Hindlimb muscle (tissue), 1 donor: ENCODE results near the gene SYCP2. TPM values are rescaled to one million over a fixed set of nuclear protein-coding genes. Genes with fewer than 3 reads are reported as not detected.

Experiments used
- DNase-seq: peaks from one replicate; pipeline ENCODE4 v3.0.0-alpha.2; 2013
- polyA plus RNA-seq: library from polyadenylated mRNA; unstranded; fragments of 120-200 nt; gene quantifications from one replicate; pipeline ENCODE4 v1.2.1, GENCODE V29; 2013; ENCODE audit not compliant: insufficient read length

SYCP2 gene
- polyA plus RNA-seq, 1 donor: 3.9 TPM

DNA sequence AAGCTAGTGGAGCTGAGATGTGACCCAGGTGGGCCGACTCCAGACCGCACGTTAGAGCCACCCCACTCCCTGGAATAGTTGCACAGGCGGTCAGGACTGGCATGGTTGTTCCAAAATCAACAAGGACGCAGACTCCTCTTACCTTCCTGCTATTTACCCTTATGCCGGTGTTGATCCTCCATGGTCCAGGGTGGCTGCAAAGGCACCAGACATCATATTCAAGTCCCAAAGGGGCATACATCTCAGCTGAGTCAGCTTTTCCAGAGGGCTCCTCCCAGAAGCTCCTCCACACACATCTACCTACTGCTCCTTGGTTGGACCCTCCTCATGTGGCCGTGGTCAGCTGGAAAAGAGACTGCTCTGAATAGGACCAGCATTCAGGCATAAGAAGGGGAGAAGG is 112.2 kb downstream of the SYCP2 start:
- no peak for DNase-seq

GRCh38 chr20:59820204-59821041 is 113.0 kb downstream of the SYCP2 start:
- DNase-seq: no peak

- DNase-seq: no peak
These were observed 113.8 kb downstream of the SYCP2 start for GRCh38 chr20:59819496-59820203.

DNA sequence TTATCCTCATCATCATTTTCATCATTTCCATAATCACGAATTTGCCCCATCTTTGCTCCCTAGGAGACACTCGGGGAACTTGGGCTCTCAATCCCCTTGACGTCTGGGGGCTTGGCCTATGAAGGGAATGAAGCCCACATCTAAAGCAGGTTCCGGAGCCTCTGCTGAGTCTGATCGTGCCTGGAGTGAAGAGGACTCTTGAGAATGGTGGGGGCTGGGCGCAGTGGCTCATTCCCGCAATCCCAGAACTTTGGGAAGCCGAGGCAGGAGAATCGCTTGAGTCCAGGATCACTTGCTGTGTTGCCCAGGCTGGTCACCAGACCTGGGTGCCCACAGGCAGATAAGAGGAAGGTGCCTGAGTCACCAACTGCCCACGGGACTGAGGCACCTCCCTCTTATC is 114.5 kb downstream of the SYCP2 start:
- no peak for DNase-seq

- DNase-seq: no peak
These were observed 115.4 kb downstream of the SYCP2 start for GRCh38 chr20:59817846-59818615.

DNA sequence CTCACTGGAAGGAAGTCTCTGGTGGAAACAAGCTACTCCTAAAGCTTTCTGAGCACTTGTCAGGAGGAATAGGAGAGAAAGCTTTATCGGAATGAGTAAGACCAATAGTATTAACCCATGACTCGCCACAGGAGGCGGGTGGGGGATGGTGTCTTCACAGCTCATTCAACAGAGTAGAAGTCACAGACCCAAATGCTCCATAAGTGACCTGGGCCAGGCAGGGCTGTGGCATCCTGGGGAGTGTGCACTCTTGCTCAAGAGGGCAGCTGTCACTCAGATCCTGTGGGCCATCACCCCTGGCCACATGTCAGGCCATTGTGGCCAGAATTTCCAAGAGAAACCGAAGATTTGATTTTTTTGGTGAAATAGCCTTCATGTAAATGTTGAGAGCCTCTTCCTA is 116.0 kb downstream of the SYCP2 start:
- DNase-seq: no peak

- DNase-seq: no peak
These were observed 117.2 kb downstream of the SYCP2 start for GRCh38 chr20:59816146-59816738.

- DNase-seq: no peak
These were observed 118.5 kb downstream of the SYCP2 start for GRCh38 chr20:59814840-59815340.

DNA sequence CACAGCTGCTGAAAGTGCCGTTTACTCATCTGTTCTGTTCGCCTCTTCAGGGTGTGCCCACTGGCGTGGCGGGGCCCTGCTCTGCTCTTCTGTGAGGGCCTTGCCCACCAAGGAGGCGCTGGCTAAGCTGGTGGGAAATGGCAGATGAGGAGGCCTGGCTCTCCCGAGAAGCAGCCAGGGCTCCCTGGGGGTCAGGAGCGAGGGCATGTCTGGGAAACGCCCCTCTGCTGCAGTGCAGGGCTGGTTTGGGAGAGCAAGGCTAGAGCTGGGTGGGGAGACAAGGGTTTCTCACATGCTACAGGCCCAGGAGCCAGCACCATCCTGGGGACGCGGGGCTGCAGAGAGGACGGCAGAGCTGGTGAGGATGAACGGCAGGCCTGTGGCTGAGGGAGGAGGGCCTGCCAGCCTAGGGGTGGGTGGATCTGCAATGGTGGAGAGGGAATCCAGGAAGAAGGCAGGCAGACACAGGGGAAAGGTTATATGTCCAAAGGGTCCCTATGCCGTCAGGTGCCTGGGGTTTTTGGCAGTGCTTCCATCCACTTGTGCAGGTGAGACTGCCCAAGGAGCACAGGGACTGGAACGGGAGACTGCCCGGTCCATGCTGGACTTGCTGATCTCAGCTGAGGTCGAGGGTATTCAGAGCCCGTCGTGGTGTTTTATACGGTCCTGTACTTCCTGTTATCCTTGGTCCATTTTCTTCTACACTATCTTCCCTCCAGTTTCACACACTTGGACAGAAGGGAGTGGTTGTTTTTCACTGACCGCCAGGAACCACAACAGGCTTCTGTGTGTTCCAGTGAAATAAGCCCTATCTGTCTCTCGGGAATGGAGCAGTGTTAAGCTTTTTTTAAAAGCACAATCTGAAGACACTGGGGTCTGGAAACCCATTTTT is 119.2 kb downstream of the SYCP2 start:
- no peak for DNase-seq

Other genes with a start within 250 kb of the SYCP2 start
- gene PPP1R3D, start 6.7 kb upstream of the SYCP2 start, polyA plus RNA-seq: 6.4 TPM
- 22.7 TPM for gene FAM217B, start 6.8 kb upstream of the SYCP2 start, polyA plus RNA-seq
- gene CDH26, start 24.8 kb upstream of the SYCP2 start, polyA plus RNA-seq: 0.85 TPM